HuH-7.5 (cell line): ENCODE measurements around the gene KLHL30.

ENCODE experiments used
- DNase-seq: peaks from one replicate; pipeline ENCODE4 v3.0.0; 2011; ENCODE audit warnings: low spot score

The KLHL30 gene

GRCh38 chr2:238145851-238146250 is 7.4 kb downstream of the KLHL30 start:
- DNase-seq, result no peak

- DNase-seq, result no peak
These were observed 8.5 kb downstream of the KLHL30 start for GRCh38 chr2:238146884-238147544.

GRCh38 chr2:238148981-238149380 is 10.5 kb downstream of the KLHL30 start:
- no peak for DNase-seq

DNA sequence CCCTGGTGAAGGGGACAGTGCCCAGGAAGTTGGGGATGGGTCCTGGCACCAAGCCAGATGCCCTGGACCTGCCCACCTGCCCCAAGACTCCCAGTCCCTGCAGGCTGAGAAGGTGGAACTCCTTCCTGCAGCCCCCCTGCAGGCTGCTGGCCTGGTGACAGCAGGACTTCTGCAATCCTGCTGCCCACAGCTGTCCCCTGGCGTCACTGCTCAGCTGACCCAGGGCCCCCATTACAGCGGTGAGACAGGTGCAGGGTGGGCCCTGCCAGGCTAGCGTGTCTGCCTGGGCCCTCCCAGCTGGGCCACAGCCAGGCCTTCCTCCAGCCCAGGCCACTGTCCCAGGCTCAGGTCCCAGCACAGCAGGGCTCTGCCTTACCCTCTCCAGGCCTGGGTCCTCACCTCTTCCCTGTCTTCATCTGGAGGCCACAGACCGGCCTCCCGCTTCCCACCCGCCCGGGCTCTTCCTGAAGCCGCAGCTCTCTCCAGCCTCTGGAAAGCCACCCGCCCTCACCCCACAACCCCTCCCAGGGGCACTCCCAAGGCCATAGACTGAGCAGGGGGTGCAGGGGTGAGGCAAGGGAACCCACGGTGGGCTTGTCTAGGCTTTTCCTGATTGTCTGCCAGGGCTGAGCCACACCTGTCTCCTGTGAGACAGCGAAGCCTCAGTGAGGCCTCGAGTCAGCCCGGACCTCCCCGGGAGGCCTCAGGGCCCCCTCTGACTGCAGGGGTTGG is 11.5 kb downstream of the KLHL30 start:
- no peak for DNase-seq

- DNase-seq, result no peak
These were observed 12.2 kb downstream of the KLHL30 start for GRCh38 chr2:238150686-238151085.

DNA sequence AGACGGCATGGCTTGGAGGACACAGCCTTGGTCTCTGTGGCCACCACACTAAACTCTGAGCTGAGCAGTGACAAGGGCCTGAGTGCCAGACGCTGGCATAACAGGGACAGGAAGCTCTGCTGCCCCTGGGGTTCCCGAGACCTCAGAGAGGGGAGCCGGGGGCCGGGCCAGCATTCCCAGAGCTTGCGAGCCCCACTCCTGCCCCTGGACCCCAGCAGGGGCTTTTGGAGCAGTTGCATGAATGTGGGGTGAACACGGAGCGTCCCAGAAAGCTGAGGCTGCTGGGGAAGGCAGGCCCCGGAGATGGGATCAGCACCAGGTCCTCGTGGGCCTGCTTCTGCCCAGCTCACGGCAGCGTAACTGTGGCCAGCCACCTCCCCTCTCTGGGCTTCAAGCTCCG is 12.7 kb downstream of the KLHL30 start:
- no peak for DNase-seq

- no peak for DNase-seq
These were observed 13.3 kb downstream of the KLHL30 start for GRCh38 chr2:238151628-238152235.

- DNase-seq, result no peak
These were observed 14.6 kb downstream of the KLHL30 start for GRCh38 chr2:238152771-238153688.

DNA sequence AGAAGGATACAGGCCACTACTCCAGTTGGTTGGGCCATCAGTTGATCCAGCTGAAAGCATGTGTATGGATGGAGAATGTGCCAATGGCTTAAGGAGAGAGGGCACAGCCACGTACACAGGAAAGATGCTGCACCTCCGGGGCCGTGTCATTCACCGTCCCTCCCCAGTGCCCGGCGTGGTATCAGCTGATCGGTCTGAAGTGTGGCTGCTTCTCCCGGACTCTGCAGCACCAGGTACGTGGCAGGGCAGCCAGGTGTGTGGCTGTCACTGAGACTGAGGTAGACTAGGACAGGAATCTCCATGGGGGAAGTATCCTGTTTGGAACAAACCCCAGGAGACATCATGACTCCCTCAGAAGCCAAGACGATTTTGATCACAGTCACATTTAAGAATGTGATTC is 16.1 kb downstream of the KLHL30 start:
- DNase-seq, result no peak

GRCh38 chr2:238155051-238155760 is 16.7 kb downstream of the KLHL30 start:
- DNase-seq, result no peak

GRCh38 chr2:238155761-238156694 is 17.6 kb downstream of the KLHL30 start:
- DNase-seq, result no peak

DNA sequence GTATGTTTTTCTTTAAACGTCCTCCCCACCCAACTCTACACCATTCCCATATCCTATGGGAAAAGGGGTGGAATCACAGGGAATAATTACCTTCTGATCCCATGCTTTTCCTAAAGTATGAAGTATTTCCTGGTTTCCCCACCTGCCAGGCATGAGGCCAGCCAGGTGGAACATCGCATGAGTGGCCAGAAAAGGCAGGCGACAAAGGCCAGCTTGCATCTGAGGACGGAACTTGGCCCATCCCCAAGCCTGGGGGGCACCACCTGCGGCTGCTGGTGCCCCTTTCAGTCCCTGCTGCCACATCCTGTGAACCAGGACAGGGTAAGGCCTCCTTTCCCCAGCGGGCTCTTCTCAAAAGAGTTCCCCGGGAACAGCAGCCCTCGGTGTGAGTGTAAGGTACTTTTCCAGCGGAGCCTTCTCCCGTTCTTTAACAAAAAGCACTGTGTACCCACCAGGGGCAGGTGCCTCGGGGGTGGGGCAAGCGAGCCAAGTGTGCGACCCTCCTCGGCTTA is 19.1 kb downstream of the KLHL30 start:
- no peak for DNase-seq

DNA sequence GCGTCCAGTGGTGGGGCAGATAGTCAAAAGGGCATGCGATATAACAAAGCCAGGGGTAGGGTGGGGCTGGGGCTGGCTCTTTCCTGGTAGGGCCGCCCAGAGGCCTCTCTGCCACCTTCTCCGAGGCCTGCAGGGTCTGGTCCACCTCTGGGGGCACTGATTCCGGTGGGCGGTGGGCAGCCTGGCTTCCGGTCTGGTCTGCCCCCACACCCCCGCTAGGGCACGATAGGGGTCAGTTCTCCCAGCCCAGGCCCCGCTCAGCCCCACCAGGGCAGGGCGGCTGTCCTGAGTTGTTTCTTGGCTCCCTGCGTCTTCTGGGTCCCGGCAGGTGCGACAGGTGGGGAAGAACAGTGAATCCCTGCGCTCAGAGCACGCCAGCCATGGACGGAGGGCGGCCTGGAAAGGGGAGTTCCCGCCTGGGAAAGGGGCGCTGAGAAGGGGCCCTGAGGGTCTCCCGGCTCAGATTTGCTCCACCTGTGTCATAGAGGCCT is 19.6 kb downstream of the KLHL30 start:
- DNase-seq, result no peak

DNA sequence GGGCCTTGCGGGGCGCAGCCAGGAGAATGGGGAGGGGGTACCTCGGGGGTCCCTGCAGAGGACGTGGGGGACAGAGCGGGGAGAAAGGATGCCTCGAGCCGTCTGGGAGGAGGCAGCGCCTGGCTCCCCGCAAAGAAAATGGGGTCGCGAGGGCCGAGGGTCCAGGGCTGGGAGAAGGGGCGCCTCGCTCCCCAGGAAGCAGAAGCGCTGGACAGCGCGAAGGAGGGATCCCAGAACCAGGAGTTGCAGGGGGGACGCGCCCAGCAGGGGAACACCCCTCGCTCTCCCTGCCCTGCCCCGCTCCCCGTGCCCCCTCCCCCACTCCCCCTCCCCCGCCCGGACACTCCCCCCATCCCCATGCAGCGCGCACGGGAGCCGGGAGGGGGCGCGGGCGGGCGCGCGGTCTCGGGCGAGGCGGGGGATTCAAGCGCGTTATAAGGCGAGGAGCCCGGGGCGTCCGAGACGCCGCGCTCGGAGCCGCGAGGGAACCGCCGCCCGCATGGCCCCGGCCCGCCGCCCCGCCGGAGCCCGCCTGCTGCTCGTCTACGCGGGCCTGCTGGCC is 20.1 kb downstream of the KLHL30 start, which contains the start of gene ERFE:
TSS of gene ERFE (plus strand) at position 462 of the 562 bp plus-strand sequence. CDS start at position 500, 38 bp downstream.
- DNase-seq, result peak; percentile 93

DNA sequence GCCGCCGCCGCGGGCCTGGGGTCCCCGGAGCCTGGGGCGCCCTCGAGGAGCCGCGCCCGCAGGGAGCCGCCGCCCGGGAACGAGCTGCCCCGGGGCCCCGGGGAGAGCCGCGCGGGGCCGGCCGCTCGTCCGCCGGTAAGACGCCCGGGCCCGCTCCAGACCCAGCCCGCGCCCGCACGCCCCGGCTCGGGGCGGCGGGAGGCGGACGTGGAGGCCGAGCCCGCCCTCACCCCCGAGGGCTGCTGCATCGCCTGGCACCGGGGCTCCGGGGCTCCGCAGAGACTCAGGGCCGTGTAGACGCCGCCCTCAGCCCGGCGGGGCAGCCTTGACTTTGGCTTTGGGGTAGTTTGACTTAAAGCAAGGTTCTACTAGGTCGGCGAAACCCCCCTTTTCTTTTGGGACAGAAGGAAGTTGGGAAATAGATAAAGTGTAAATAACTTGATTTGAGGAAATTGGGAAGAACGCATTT is 20.6 kb downstream of the KLHL30 start:
- DNase-seq, result peak; percentile 79

DNA sequence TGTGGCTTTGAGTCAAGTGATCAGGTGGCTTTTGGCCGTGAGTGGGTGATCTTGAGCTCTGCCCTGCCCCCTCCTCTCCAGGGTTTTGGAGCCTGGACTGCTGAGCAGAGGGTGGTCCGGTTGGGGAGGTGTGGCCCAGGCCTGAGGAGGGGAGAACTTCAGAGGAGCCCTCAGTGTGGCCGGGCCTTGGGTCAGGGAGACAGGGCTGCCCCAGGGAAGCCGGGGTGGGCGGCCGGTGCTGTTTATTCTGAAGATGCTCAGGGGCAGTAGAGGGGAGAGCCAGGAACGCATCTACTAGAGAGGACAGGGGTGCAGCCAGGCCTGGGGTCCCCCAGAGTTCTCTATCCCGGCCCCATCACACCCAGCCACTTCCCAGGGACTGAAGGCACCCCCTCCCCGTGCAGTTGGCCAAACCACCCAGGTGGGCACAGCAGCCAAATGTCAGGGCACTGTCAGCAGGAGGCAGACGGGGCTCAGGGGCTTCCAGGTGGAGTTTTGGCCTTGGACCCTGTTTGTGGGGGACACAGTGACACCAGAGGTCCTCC is 21.3 kb downstream of the KLHL30 start:
- DNase-seq, result no peak

DNA sequence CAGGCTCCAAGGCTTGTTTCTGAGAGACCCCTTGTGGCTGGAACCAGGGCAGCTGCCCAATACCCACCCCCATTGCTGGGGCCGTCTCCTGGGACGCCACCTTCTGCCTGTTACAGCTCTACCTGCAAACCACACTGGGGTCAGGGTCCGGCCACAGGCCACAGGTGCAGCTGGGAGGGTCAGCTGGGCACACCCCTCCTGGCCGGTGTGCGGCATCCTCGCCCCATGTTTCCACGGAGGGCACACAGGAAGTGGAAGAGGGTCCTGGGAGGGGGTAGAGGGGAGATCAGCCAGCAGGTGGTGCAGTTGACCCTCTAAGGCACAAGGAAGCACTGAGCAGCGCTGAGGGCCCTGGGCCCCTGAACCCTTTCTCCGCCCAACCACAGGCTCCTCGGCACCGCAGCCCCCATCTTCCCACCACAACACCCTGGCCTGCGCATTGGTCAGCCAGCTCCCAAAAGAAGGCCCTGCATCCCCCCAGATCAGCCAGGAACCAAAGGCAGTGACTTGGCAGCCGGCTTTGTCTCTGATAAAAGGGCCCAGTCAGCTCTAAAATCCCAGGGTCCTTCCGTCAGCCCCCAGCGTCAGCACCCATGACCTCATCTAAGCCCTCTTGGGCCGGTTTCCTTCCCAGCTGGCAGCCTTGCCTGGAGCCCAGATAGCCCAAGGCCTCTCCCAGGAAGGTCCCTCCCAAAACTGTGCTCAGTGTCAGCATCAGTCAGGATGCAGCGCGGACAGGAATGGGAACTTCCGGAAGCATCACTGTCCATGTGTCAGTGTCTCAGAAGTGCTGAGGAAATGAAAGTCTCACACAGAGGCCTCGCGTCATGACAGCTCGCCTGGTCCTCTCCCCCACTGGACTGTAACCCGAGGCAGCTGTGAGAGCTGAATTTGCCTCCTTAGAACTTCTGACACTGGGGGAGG is 22.0 kb downstream of the KLHL30 start:
- DNase-seq, result peak; percentile 68
